H9 (cell line): ENCODE results near the gene ASB15. TPM values are rescaled to one million over a fixed set of nuclear protein-coding genes. Genes with fewer than 3 reads are reported as not detected.

Source experiments
- DNase-seq: peaks from one replicate; pipeline ENCODE4 v3.0.0-alpha.2; 2017
- H2AFZ ChIP-seq: one replicate; pipeline ENCODE4 v1.6.1; 2013; ENCODE audit warnings: mild to moderate bottlenecking, low read length, control low read depth, moderate library complexity
- H2AK5ac ChIP-seq: 2 replicates; pipeline ENCODE4 v1.6.1; 2013; ENCODE audit warnings: low read length, control low read depth, mixed read lengths; ENCODE audit not compliant: insufficient read length
- H2BK120ac ChIP-seq: one replicate; pipeline ENCODE4 v1.6.1; 2013; ENCODE audit warnings: low read depth, mild to moderate bottlenecking, low read length, control low read depth, inconsistent platforms; ENCODE audit not compliant: poor library complexity, severe bottlenecking
- H2BK12ac ChIP-seq: 2 replicates; pipeline ENCODE4 v1.6.1; 2013; ENCODE audit warnings: low read length, control low read depth, mixed read lengths, low read depth; ENCODE audit not compliant: insufficient read length
- H2BK15ac ChIP-seq: 2 replicates; pipeline ENCODE4 v1.6.1; 2013; ENCODE audit warnings: low read depth, low read length, control low read depth
- H2BK20ac ChIP-seq: one replicate; pipeline ENCODE4 v1.6.1; 2013; ENCODE audit warnings: low read depth, mild to moderate bottlenecking, low read length, control low read depth, inconsistent platforms; ENCODE audit not compliant: poor library complexity, severe bottlenecking
- H2BK5ac ChIP-seq: 2 replicates; pipeline ENCODE4 v1.6.1; 2013; ENCODE audit warnings: low read length, control low read depth, mixed read lengths; ENCODE audit not compliant: insufficient read length
- H3K14ac ChIP-seq: 2 replicates; pipeline ENCODE4 v1.6.1; 2013; ENCODE audit warnings: low read length, control low read depth; ENCODE audit not compliant: insufficient read depth
- H3K18ac ChIP-seq: 2 replicates; pipeline ENCODE4 v1.6.1; 2013; ENCODE audit warnings: low read depth, mild to moderate bottlenecking, mixed read lengths, low read length, control low read depth; ENCODE audit not compliant: insufficient read length
- H3K23ac ChIP-seq: 2 replicates; pipeline ENCODE4 v1.6.1; 2013; ENCODE audit warnings: low read length, control low read depth, mixed read lengths, low read depth; ENCODE audit not compliant: insufficient read length
- H3K23me2 ChIP-seq: 2 replicates; pipeline ENCODE4 v1.6.1; 2013; ENCODE audit warnings: low read depth, mild to moderate bottlenecking, mixed read lengths, low read length, control low read depth; ENCODE audit not compliant: insufficient read length, poor library complexity, severe bottlenecking
- H3K27ac ChIP-seq: 2 replicates; pipeline ENCODE4 v1.5.1; 2013; ENCODE audit warnings: low read length, control low read depth, mixed read lengths, low read depth; ENCODE audit not compliant: insufficient read length
- H3K27me3 ChIP-seq: 2 replicates; pipeline ENCODE4 v1.6.1; 2013; ENCODE audit warnings: low read length, control low read depth, inconsistent platforms; ENCODE audit not compliant: insufficient read depth
- H3K4ac ChIP-seq: 2 replicates; pipeline ENCODE4 v1.6.1; 2013; ENCODE audit warnings: low read depth, mild to moderate bottlenecking, control low read depth, inconsistent platforms, low read length, moderate library complexity
- H3K4me1 ChIP-seq: 2 replicates; pipeline ENCODE4 v1.6.1; 2013; ENCODE audit warnings: low read length, control low read depth, inconsistent platforms; ENCODE audit not compliant: insufficient read depth
- H3K4me2 ChIP-seq: 2 replicates; pipeline ENCODE4 v1.6.1; 2013; ENCODE audit warnings: low read length, control low read depth, mixed read lengths; ENCODE audit not compliant: insufficient read length, insufficient read depth
- H3K56ac ChIP-seq: 2 replicates; pipeline ENCODE4 v1.6.1; 2013; ENCODE audit warnings: low read depth, mild to moderate bottlenecking, mixed read lengths, low read length, control low read depth; ENCODE audit not compliant: insufficient read length
- H3K79me1 ChIP-seq: 2 replicates; pipeline ENCODE4 v1.6.1; 2013; ENCODE audit warnings: low read depth, mild to moderate bottlenecking, moderate library complexity, low read length, control low read depth, inconsistent platforms; ENCODE audit not compliant: insufficient read depth, poor library complexity, severe bottlenecking
- H3K79me2 ChIP-seq: 2 replicates; pipeline ENCODE4 v1.6.1; 2013; ENCODE audit warnings: low read length, control low read depth, inconsistent platforms; ENCODE audit not compliant: insufficient read depth
- H3K9ac ChIP-seq: 2 replicates; pipeline ENCODE4 v1.6.1; 2013; ENCODE audit warnings: low read length, control low read depth, mixed read lengths; ENCODE audit not compliant: insufficient read length; ENCODE audit errors: extremely low read depth
- H3K9me3 ChIP-seq: one replicate; pipeline ENCODE4 v1.6.1; 2013; ENCODE audit warnings: low read depth, low read length, inconsistent platforms; ENCODE audit not compliant: control insufficient read depth
- H3T11ph ChIP-seq: one replicate; pipeline ENCODE4 v1.6.1; 2013; ENCODE audit warnings: mild to moderate bottlenecking, low read length, control low read depth, inconsistent platforms
- H4K20me1 ChIP-seq: one replicate; pipeline ENCODE4 v1.6.1; 2013; ENCODE audit not compliant: control insufficient read depth, insufficient read length, insufficient read depth
- H4K5ac ChIP-seq: 2 replicates; pipeline ENCODE4 v1.6.1; 2013; ENCODE audit warnings: low read depth, mild to moderate bottlenecking, mixed read lengths, low read length, control low read depth; ENCODE audit not compliant: insufficient read length
- H4K8ac ChIP-seq: replicated peaks from 2 replicates; pipeline ENCODE4 v1.6.1; 2013; ENCODE audit warnings: low read length, control low read depth, mixed read lengths, low read depth; ENCODE audit not compliant: insufficient read length
- H4K91ac ChIP-seq: 2 replicates; pipeline ENCODE4 v1.6.1; 2013; ENCODE audit warnings: low read depth, mild to moderate bottlenecking, moderate library complexity, mixed read lengths, low read length, control low read depth; ENCODE audit not compliant: insufficient read length
- H3K27ac Mint-ChIP-seq, 3 experiments: 2 replicates in 2 of 3; 3 replicates in 1 of 3; pipeline ENCODE4 v1.8.0; 2020 to 2021; ENCODE audit warnings: mixed read lengths in 3 of 3, mild to moderate bottlenecking in 1 of 3, moderate library complexity in 1 of 3
- H3K27me3 Mint-ChIP-seq: 2 replicates; pipeline ENCODE4 v1.8.0; 2021; ENCODE audit warnings: low read depth, mild to moderate bottlenecking, moderate library complexity, mixed read lengths
- H3K36me3 Mint-ChIP-seq, 3 experiments: 2 replicates in 2 of 3; 3 replicates in 1 of 3; pipeline ENCODE4 v1.8.0; 2020 to 2021; ENCODE audit warnings: low read depth in 3 of 3, mixed read lengths in 3 of 3; ENCODE audit not compliant: insufficient read depth in 1 of 3
- H3K4me1 Mint-ChIP-seq, 2 experiments: 2 replicates each; pipeline ENCODE4 v1.8.0; 2020; ENCODE audit warnings: mixed read lengths in 2 of 2
- H3K4me3 Mint-ChIP-seq, 2 experiments: 2 replicates in 1 of 2; 3 replicates in 1 of 2; pipeline ENCODE4 v1.8.0; 2020 to 2021; ENCODE audit warnings: mild to moderate bottlenecking in 2 of 2, mixed read lengths in 2 of 2, moderate library complexity in 1 of 2
- H3K9me3 Mint-ChIP-seq, 2 experiments: 2 replicates in 1 of 2; 3 replicates in 1 of 2; pipeline ENCODE4 v1.8.0; 2020; ENCODE audit warnings: mild to moderate bottlenecking in 2 of 2, mixed read lengths in 2 of 2, moderate library complexity in 1 of 2
- CTCF ChIP-seq: fragments of 200-600 bp; sonication (generic); conservative IDR thresholded peaks from 3 replicates; pipeline ENCODE4 v1.8.0; 2021; ENCODE audit warnings: antibody characterized with exemption, mild to moderate bottlenecking
- WGBS: extraction: QIAGEN DNeasy Blood & Tissue Kit; methylation state at CpG from one replicate; pipeline ENCODE4 v1.1.7; 2013; ENCODE audit warnings: missing lambda C conversion rate, low lambda C conversion rate, mixed read lengths; ENCODE audit not compliant: insufficient read length; ENCODE audit errors: extremely low coverage; 5-methylcytosine and 5-hydroxymethylcytosine counted together
- total RNA-seq: library from RNA; stranded (reverse); gene quantifications from 2 replicates; pipeline ENCODE4 v1.2.1, GENCODE V29; 2021

The ASB15 gene
- total RNA-seq, 1 experiment from 2014 or later: not detected

GRCh38 chr7:123629281-123629680 is 27.7 kb downstream of the ASB15 start:
- no CpG with 5 or more reads among the region's 1 CpG for WGBS
- H3K4me1 Mint-ChIP-seq: peaks cover 3 to 6% of the 10 kb centered on the region in 2 experiments; a peak in 3 of 4 replicates
- TF ChIP-seq CTCF: no peak

More at GRCh38 chr7:123629281-123629680, 27.7 kb downstream of the ASB15 start:
- no peak overlapping the region for H3K4ac ChIP-seq
- no peaks in the 10 kb centered on the region for H3K79me2 ChIP-seq
- H3K23ac ChIP-seq: no peak overlapping the region
- H3K27me3 ChIP-seq: no peaks in the 10 kb centered on the region; the same call in 1 of the 2 replicates
- H3K18ac ChIP-seq: no peak overlapping the region
- no peak overlapping the region for H3K56ac ChIP-seq
- peaks cover 5% of the 10 kb centered on the region; the same call in 1 of the 2 replicates for H3K4me1 ChIP-seq
- no peaks in the 10 kb centered on the region for H3K9me3 ChIP-seq
- no peak overlapping the region for H4K5ac ChIP-seq
- H2BK15ac ChIP-seq: no peak overlapping the region
- DNase-seq: no peak
- H2AFZ ChIP-seq: no peak overlapping the region
- no peak overlapping the region for H3K4me3 Mint-ChIP-seq
- H3K4me2 ChIP-seq: no peak overlapping the region
- H3K79me1 ChIP-seq: no peaks in the 10 kb centered on the region
- H3K27me3 Mint-ChIP-seq: no peaks in the 10 kb centered on the region
- no peak overlapping the region for H2AK5ac ChIP-seq
- H3K9ac ChIP-seq: no peak overlapping the region
- H2BK5ac ChIP-seq: no peak overlapping the region
- no peak overlapping the region for H3K27ac Mint-ChIP-seq
- H3K9me3 Mint-ChIP-seq: no peaks in the 10 kb centered on the region
- H4K20me1 ChIP-seq: no peaks in the 10 kb centered on the region
- H3K36me3 Mint-ChIP-seq: no peaks in the 10 kb centered on the region
- no peak overlapping the region for H3K14ac ChIP-seq
- H2BK20ac ChIP-seq: no peak overlapping the region
- H3K27ac ChIP-seq: no peak overlapping the region
- no peaks in the 10 kb centered on the region for H3K23me2 ChIP-seq
- H2BK12ac ChIP-seq: no peak overlapping the region
- H4K91ac ChIP-seq: no peak overlapping the region
- H4K8ac ChIP-seq: no peak overlapping the region
- H3T11ph ChIP-seq: no peak overlapping the region
- H2BK120ac ChIP-seq: no peak overlapping the region
